Activated T-helper 1 cell treated with anti-CD3 and anti-CD28 coated beads, Interleukin-2, amount 50 U/mL, for 16 hours (primary cell): ENCODE measurements around the gene NCKIPSD.
"Not testable (repeated sequence)": the region's sequence is repeated elsewhere in the genome, so short reads cannot be mapped to it uniquely, and the experiment has no call there.

Source experiments
- DNase-seq, 2 donors: peaks; one replicate each; pipeline ENCODE4 v3.0.0-alpha.2; 2020; ENCODE audit warnings: low read depth in 1 of 2, low spot score in 1 of 2

NCKIPSD gene

DNA sequence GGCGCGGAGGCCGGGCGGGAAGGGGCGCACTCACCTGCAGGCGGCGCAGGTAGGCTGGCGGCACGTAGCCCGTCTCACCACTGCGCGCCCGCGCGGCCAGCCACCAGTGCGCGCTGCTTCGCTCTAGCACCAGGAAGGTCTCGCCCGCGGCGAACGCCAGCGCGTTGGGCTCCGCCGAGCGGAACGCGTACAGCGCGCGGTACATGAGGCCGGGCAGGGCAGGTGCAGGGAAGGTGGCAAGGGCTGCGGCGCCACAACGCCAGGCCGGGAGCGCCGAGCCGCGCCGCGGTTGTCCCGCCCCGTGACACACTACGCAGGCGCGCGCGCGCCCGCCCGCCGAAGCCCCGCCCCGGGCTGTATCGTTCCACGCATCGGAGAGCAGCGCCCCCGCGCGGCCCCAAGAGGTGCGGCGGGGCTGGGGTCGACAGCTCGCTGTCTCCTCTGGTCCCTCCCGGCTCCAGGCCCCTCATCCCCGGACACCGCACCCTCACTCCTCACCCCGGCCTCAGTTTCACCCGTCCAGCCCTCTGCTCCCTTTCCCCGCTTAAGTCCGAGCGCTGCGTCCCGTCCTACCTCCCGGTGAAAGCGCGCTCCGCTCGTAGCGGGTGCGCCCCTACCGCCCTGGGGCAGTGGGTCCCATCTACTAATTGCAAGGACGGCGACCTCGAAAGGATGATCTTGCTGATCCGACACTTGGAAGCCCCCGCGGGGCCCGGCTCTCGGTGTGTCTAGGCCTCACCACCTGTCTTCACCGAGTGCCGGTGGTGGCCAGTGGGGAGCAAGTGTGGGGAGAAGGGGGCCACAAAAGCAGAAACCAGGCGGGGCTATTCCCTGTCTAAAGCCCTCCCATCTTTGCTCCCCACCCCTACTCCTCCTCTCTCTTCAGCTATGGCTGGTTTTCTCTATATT lies at the start of gene NCKIPSD:
Gene NCKIPSD, minus strand, starts transcription at position 313 of the 909 bp plus-strand sequence. Its CDS starts 108 bp downstream, at position 205.
- peak; percentile 86 to 89 for DNase-seq

DNA sequence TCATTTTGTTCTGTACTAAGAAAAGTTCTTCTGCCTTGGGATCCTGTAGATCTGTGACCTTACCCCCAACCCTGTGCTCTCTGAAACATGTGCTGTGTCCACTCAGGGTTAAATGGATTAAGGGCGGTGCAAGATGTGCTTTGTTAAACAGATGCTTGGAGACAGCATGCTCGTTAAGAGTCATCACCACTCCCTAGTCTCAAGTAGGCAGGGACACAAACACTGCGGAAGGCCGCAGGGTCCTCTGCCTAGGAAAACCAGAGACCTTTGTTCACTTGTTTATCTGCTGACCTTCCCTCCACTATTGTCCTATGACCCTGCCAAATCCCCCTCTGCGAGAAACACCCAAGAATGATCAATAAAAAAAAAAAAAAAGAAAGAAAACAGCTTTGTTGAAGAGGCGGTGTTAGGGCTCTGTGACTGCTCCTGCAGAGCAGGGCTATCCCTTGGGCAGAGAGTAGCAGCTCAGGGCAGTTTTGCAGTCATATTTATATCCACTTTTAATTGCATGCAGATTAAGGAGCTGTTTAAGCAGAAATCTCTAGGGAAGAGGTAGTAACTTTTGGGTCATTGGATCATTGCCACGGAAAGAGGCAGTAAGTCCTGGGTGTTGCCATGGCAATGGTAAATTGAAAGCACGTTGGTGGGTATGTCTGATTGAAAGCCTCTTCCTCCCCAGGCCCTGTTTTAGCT lies 49.5 kb upstream of the NCKIPSD start:
- not testable (repeated sequence) for DNase-seq

DNA sequence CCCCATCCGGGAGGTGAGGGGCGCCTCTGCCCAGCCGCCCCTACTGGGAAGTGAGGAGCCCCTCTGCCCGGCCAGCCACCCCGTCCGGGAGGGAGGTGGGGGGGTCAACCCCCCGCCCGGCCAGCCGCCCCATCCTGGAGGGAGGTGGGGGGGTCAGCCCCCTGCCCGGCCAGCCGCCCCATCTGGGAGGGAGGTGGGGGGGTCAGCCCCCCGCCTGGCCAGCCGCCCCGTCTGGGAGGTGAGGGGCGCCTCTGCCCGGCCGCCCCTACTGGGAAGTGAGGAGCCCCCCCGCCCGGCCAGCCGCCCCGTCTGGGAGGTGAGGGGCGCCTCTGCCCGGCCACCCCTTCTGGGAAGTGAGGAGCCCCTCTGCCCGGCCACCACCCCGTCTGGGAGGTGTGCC lies 48.8 kb upstream of the NCKIPSD start:
- DNase-seq, result not testable (repeated sequence)

DNA sequence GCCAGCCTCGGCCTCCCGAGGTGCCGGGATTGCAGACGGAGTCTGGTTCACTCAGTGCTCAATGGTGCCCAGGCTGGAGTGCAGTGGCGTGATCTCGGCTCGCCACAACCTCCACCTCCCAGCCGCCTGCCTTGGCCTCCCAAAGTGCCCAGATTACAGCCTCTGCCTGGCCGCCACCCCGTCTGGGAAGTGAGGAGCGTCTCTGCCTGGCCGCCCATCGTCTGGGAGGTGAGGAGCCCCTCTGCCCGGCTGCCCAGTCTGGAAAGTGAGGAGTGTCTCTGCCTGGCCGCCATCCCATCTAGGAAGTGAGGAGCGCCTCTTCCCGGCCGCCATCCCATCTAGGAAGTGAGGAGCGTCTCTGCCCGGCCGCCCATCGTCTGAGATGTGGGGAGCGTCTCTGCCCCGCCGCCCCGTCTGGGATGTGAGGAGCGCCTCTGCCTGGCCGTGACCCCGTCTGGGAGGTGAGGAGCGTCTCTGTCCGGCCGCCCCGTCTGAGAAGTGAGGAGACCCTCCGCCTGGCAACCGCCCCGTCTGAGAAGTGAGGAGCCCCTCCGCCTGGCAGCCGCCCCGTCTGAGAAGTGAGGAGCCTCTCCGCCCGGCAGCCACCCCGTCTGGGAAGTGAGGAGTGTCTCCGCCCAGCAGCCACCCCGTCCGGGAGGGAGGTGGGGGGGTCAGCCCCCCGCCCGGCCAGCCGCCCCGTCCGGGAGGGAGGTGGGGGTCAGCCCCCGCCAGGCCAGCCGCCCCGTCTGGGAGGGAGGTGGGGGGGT lies 48.2 kb upstream of the NCKIPSD start:
- DNase-seq, result not testable (repeated sequence)

DNA sequence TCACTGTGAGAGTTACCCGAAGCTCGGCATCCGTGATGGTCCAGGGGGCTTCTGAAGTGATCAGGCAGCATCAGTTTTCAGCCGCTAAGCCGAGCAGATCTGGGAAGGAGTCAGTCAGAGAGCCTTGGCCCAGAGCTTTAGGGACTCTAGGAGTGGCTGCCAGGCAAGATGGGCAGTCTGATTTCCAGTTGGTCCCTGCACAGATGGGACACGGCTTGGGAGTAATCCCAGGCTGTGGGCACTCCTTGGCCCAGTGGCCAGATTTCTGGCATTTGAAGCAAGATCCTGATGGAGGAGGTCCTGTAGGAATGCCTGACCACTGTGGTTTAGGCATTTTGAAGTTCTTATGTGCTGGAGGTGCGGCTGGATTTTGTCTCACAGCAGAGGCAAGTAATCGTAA lies 41.8 kb upstream of the NCKIPSD start:
- DNase-seq, result no peak

DNA sequence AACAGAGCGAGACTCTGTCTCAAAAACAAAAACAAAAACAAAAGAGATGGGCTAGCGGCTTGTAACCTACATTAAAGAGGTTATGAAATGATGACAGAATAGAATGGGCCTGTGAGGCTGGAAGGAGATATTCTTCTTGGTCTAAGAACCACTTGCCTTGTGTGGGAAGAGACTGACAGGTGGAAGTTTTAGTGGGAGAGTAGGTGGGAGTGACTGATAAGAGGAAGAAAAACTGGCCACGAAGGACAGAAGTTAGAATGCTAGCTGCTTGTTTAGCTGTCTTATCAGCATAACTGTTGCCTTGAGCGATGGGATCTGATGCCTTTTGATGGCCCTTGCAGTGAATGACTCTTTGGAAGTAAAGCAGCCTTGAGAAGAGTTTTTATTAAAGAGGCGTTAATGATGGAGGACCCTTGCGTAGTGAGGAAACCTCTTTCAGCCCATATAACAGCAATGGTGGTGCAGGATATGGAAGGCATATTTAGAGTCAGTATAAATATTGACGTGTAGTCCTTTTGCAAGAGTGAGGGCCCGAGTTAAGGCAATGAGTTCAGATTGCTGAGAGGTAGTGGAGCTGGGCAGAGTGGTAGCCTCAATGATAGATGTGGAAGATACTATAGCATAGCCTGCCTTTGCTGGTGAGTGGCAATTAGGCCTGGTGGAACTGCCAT lies 39.6 kb upstream of the NCKIPSD start:
- not testable (repeated sequence) for DNase-seq

DNA sequence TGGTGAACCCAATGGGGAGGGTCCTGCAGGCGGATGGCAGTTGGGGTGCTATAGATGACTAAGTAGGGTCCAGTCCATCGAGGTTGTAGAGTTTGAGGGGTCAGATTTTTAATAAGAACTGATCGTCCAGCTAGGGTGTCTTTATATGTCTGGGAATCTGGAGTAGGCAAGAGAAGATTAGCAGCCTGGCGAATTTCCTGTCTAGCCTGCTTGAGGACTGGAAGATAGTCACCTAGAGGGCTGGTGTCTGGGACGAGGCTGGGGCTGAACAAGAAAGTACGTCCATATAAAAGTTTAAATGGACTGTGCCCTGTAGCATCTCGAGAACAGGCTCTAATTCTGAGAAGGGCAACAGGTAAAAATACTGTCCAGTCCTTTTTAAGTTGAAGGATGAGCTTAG lies 38.0 kb upstream of the NCKIPSD start:
- DNase-seq, result no peak

DNA sequence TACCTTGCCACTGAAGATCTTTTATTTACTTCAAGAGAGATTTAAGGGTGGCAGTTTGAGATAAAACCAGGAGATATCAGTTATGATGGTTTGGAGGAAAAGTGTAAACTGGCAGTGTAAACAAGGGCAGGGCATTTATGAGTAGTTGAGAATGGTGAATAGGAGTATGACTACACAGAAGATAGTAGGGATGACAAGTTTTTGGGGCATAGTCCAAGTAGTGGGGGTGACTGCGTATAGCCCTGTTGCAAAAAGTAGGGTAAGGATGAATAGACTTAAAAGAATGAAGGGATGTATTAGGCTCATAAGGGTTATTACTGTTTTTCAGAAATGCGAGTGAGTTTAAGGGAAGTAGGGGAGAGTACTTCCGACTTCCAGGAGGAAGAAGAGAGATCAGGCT lies 37.6 kb upstream of the NCKIPSD start:
- DNase-seq, result not testable (repeated sequence)

DNA sequence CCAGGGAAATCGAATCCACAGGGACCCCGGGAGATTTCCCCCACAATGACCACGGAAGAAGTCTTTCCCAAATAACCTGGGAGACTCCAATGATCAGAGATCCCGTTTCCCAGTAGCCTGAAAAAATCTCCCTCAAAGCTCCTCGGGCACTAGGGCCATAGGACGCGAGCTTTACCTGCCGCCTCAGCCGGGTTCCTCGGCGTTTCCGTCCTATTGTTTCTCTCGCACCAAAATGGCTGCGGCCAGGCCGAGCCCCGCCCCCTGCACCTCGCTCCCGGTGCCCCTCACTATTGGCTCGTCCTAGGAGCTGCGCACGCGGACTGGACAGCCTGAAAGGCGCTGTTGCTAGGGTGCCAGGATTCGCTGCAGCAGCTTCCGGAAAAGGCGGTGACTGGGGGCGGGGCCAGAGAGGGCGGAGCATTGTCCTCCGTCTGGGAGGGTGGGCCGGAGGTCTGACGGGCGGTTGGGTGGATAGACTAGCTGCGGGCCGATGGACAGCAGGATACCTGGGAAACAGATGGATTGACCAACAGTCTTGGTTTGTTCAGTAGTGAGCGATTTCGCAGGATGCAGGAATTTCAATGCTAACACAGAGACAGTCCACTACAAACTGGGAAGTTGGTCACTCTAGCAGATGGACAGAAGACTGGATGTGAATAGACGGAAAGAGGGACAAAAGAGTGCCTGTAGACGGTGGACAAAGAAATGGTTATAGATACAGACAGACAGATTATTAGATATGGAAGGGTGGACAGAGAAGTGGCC lies 31.4 kb upstream of the NCKIPSD start, which contains the start of gene IP6K2:
Gene IP6K2, minus strand, starts transcription at position 240 of the 765 bp plus-strand sequence. CDS start 21,930 bp downstream, outside the sequence.
- peak; percentile 97 to 100 for DNase-seq

DNA sequence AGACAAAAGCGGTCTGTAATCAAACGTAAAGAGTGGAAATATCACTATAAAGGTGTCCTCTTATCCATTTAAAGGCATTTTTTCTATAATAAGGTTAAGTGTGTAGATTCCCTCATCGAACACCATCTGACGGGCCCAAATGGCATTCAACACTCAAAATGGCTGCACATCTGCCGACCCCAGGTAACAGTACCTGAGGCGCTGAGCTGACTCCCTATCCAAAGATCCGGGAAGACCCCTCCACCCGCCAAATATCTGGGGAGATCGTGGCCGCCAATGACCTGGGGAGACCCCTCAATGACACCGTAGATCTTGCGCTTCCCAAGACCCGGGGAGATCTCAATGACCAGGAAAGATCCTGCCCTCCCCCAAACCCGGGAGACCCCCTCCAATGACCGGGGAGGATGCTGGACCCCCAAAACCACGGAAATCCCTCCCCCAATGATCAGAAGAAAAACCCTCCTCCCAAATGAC lies 30.8 kb upstream of the NCKIPSD start:
- no peak for DNase-seq

DNA sequence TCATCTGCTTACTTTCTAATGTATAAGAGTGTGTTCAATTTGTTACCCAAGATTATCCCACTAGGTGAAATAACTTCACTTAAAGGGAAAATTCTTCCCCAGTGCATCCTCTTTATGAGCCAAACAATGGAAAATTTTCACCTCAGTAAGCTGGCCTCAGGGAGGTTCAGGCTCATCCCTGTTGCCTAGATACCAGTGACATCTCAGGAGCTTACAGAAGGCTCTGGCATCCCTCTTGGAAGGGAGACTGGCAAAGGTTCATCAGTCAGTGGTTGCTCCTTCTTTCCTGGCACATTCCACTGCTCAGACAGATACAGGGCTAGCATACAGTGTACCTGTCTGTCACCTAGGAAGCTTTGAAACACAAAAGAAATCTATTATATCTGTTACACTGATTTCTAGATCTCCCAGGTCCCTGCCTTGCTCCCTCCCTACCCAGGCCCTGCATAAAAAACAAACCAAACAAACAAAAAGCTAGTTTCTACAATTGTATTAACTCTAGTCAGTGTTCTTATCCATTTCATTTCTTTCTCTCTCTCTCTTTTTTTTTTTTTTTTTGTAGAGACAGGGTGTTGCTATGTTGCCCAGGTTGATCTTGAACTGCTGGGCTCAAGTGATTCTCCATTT lies 29.6 kb upstream of the NCKIPSD start:
- no peak for DNase-seq

DNA sequence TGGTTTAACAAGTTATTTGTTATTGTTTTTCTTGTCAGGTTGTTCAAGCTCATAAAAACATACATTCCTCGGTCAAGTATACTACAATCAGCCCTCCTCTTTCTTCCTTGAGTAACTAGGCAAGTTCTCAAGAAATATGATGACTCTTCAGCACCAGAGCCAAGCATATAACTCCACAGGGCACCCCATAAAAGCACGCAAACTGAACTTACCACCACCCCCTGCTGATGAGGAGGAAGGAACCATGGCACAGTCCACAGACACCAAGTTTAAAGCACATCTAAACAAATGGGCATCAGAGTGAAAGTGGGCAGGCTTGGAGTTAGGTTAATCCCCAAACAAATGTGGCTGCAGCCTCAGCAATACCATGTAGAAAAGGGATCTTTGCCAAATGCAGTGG lies 26.0 kb upstream of the NCKIPSD start:
- DNase-seq, result no peak

DNA sequence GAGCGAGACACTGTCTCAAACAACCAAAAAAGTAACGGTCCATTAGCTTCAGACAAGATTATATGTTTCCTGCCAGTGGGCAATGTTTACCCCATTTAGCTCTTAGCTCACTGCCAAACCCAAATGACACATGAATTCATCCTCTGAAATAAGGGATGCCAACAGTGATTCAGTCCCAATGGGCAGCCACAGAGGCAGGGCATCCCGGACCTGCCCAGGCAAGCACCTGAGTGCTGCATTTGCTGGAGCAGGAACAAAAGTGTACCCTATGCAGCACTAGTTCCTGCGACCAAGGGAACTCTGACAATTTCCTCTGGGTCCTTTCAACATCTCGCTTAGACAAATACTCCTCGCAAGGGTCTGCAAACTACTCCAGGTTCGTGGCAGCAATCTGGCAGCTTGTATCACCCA lies 23.3 kb upstream of the NCKIPSD start:
- DNase-seq, result no peak

DNA sequence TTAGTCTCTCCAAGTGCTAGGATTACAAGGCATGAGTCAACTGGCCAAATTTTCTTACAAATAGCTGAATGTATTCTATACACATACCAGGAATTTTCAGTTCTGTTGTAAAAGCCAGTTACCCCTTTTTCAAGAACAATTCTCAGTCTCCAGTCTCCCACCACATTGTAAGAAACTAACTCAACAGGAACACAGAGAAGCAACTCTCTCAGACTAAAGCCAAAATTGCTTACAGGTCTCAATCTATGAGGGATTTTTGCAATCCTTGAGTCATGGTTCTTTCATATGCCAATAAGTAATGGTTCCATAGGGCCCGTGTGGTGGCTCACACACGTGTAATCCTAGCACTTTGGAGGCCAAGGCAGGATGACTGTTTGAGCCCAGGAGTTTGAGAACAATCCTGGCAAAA lies 22.8 kb upstream of the NCKIPSD start:
- DNase-seq, result no peak

DNA sequence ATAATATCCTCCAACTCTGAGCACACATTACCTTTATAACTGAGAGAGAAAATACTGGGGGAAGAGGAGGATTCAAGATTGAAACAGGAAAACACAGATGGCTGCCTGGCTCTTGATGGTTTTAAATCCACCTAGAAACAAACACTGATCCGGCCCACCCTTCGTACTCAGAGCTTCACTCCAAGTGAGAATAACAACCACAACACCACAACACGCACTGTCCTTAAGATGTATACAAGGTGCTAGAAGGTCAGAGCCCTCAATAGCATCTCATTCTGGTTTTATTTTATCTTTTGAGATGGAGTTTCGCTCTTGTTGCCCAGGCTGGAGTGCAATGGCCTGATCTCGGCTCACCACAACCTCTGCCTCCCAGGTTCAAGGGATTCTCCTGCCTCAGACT lies 21.4 kb upstream of the NCKIPSD start:
- no peak for DNase-seq

DNA sequence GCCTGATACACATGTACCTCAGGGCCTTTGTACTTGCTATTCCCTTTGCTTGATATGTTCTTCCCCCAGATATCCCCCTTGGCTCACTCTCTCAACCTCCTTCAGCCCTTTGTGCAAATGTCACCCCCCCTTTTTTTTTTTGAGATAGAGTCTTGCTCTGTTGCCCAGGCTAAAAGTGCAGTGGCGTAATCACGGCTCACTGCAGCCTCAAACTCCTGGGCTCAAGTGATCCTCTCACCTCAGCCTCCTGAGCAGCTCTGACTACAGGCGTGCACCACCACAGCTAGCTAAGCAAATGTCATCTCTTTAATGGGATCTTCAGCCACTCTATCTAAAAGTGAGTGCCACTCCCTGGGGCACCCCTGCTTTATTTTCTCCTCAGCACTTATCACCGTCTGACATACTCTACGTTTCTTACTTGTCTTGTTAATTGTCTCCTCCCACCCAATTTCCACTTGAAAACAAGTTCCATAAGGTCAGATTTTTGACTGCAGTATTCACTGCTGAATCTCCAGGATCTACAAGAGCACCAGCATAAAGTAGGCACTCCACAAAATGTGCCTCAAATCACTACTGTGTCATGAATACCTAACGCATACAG lies 16.7 kb upstream of the NCKIPSD start:
- no peak for DNase-seq

DNA sequence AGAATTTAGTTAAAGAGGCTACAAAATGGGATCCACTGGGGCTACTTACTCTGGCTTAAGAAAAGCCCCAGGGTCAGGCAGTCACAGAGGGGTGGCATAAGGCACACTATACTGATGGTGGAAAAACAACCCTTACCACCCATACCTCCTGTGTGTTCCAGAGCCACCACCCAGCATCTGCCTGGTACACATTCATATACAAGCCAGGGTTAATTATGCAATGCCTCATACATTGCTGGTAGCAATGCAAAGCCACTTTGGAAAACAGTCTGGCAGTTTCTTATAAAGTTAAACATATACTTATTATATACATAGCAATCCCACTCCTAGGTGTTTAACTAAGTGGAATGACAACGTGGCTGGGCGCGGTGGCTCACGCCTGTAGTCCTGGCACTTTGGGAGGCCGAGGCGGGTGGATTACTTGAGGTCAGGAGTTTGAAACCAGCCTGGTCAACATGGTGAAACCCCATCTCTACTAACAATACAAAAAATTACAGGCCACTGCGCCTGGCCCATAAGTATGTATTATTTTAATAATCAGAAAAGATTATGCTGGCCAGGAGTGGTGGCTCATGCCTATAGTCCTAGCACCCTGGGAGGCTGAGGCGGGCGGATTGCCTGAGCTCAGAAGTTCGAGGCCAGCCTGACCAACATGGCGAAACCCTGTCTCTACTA lies 15.2 kb upstream of the NCKIPSD start:
- DNase-seq, result no peak

DNA sequence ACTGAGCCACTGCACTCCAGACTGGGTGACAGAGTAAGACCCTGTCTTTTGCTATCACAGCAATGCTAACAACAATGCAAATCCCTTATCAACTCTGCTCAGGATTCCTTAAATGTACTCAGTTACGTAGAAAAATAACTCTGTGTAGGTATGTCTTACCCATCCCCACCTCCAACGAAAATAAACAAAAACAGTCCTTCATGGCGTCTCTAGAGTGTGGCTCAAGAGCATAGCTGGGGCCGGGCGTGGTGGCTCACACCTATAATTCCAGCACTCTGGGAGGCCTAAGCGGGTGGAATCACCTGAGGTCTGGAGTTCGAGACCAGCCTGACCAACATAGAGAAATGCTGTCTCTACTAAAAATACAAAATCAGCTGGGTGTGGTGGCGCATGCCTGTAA lies 13.2 kb upstream of the NCKIPSD start:
- no peak for DNase-seq

DNA sequence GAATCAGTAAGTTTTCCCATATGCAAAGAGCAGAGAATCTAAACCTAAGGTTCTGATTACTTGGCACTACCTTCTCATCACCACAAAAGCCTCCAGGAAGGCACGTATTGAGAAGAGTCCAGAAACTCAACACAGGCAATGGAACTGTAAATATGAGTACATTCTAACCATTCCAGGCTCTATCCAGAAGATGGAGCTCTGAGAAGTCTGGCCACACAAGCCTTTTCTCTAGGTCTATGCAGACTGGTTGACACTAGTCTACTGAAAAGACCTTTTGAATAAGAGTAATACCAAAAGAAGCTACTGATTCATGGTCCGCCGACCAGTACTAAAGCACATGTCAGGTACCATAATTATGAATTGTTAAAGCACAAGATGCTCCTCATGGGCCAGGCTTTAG lies 12.2 kb upstream of the NCKIPSD start:
- DNase-seq, result no peak
